ENCODE data around the gene AAMDC.

DNA sequence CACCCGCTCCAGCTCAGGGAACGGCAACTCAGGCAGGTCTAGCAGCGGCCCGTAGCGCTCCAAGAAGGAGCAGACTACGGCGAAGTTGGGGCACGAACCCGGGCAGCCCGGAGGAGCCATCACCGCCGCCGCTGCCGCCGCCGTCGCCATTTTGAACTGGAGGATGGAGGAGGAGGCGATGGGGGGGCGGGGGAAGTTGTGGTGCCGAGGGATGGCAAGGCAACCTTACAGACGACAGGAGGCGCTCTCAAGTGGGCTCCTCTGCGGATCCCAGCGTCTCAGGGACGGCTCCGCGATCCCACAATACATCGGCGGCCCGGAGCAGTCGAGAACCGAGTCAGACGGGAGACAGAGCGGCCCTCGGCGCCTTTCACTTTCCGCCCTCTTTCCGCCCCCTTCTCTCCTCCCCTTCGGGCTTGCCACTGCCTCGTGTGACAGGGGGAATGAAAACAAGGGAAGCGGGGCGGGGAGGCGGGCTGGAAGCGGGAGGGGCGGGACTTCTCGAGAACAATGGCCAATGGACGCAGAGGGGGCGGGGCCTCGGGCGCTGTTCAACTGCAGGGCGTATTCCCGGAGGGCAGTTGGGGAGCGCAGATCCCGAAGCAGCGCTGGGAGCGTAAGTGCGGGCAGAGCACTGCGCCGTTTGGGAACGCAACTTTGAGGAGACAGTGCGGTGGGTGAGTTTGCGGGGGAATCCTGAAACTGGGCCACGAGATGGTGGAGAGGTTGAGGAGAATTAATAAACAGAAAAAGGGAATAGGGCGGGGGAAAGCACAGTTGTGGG, at the start of gene AAMDC, which contains the start of gene RSF1:
- TF ChIP-seq, protein P1, sequence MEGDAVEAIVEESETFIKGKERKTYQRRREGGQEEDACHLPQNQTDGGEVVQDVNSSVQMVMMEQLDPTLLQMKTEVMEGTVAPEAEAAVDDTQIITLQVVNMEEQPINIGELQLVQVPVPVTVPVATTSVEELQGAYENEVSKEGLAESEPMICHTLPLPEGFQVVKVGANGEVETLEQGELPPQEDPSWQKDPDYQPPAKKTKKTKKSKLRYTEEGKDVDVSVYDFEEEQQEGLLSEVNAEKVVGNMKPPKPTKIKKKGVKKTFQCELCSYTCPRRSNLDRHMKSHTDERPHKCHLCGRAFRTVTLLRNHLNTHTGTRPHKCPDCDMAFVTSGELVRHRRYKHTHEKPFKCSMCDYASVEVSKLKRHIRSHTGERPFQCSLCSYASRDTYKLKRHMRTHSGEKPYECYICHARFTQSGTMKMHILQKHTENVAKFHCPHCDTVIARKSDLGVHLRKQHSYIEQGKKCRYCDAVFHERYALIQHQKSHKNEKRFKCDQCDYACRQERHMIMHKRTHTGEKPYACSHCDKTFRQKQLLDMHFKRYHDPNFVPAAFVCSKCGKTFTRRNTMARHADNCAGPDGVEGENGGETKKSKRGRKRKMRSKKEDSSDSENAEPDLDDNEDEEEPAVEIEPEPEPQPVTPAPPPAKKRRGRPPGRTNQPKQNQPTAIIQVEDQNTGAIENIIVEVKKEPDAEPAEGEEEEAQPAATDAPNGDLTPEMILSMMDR (IDR thresholded peaks at IDR 0.05): no peak
- TF ChIP-seq KAT7 (CRISPR knock-in tag; IDR thresholded peaks at IDR 0.05; ENCODE audit: borderline replicate concordance) (no peak), ZNF219 (CRISPR knock-in tag; IDR thresholded peaks at IDR 0.05; ENCODE audit: borderline replicate concordance) (no peak), ZNF317 (CRISPR knock-in tag; IDR thresholded peaks at IDR 0.05; ENCODE audit: borderline replicate concordance, low read depth) (0 out of 2 replicates have a peak, but pooled peaks have one; percentile 49), ETV6 (CRISPR knock-in tag; IDR thresholded peaks at IDR 0.05) (peak; percentile 67; the same call in 1 of the 2 replicates), GTF2I (CRISPR knock-in tag; conservative IDR thresholded peaks at IDR 0.05) (no peak), ZNF263 (CRISPR knock-in tag; IDR thresholded peaks at IDR 0.05; ENCODE audit: low read depth) (no peak)
- TF ChIP-seq, protein P2, sequence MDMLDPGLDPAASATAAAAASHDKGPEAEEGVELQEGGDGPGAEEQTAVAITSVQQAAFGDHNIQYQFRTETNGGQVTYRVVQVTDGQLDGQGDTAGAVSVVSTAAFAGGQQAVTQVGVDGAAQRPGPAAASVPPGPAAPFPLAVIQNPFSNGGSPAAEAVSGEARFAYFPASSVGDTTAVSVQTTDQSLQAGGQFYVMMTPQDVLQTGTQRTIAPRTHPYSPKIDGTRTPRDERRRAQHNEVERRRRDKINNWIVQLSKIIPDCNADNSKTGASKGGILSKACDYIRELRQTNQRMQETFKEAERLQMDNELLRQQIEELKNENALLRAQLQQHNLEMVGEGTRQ (CRISPR knock-in tag; IDR thresholded peaks at IDR 0.05): no peak
- TF ChIP-seq, protein P3, sequence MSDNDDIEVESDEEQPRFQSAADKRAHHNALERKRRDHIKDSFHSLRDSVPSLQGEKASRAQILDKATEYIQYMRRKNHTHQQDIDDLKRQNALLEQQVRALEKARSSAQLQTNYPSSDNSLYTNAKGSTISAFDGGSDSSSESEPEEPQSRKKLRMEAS (CRISPR knock-in tag; IDR thresholded peaks at IDR 0.05): peak; percentile 78; the same call in 1 of the 2 replicates
- TF ChIP-seq, protein P4, sequence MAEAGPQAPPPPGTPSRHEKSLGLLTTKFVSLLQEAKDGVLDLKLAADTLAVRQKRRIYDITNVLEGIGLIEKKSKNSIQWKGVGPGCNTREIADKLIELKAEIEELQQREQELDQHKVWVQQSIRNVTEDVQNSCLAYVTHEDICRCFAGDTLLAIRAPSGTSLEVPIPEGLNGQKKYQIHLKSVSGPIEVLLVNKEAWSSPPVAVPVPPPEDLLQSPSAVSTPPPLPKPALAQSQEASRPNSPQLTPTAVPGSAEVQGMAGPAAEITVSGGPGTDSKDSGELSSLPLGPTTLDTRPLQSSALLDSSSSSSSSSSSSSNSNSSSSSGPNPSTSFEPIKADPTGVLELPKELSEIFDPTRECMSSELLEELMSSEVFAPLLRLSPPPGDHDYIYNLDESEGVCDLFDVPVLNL (CRISPR knock-in tag; IDR thresholded peaks at IDR 0.05; ENCODE audit: borderline replicate concordance, low read depth): no peak; the same call in 1 of the 2 replicates
- TF ChIP-seq, protein P5, sequence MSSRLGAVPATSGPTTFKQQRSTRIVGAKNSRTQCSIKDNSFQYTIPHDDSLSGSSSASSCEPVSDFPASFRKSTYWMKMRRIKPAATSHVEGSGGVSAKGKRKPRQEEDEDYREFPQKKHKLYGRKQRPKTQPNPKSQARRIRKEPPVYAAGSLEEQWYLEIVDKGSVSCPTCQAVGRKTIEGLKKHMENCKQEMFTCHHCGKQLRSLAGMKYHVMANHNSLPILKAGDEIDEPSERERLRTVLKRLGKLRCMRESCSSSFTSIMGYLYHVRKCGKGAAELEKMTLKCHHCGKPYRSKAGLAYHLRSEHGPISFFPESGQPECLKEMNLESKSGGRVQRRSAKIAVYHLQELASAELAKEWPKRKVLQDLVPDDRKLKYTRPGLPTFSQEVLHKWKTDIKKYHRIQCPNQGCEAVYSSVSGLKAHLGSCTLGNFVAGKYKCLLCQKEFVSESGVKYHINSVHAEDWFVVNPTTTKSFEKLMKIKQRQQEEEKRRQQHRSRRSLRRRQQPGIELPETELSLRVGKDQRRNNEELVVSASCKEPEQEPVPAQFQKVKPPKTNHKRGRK (CRISPR knock-in tag; IDR thresholded peaks at IDR 0.05; ENCODE audit: borderline replicate concordance): no peak
- TF ChIP-seq, protein P6, sequence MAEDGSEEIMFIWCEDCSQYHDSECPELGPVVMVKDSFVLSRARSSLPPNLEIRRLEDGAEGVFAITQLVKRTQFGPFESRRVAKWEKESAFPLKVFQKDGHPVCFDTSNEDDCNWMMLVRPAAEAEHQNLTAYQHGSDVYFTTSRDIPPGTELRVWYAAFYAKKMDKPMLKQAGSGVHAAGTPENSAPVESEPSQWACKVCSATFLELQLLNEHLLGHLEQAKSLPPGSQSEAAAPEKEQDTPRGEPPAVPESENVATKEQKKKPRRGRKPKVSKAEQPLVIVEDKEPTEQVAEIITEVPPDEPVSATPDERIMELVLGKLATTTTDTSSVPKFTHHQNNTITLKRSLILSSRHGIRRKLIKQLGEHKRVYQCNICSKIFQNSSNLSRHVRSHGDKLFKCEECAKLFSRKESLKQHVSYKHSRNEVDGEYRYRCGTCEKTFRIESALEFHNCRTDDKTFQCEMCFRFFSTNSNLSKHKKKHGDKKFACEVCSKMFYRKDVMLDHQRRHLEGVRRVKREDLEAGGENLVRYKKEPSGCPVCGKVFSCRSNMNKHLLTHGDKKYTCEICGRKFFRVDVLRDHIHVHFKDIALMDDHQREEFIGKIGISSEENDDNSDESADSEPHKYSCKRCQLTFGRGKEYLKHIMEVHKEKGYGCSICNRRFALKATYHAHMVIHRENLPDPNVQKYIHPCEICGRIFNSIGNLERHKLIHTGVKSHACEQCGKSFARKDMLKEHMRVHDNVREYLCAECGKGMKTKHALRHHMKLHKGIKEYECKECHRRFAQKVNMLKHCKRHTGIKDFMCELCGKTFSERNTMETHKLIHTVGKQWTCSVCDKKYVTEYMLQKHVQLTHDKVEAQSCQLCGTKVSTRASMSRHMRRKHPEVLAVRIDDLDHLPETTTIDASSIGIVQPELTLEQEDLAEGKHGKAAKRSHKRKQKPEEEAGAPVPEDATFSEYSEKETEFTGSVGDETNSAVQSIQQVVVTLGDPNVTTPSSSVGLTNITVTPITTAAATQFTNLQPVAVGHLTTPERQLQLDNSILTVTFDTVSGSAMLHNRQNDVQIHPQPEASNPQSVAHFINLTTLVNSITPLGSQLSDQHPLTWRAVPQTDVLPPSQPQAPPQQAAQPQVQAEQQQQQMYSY (CRISPR knock-in tag; IDR thresholded peaks at IDR 0.05): no peak

All from WTC11 (cell line).